GM12892 (cell line): ENCODE measurements around the gene KRTAP6-1.

ENCODE experiments used
- POLR2AphosphoS5 ChIP-seq: IDR thresholded peaks from 2 replicates; pipeline ENCODE4 v1.6.1; 2011; ENCODE audit warnings: low read depth, low read length, control low read depth
- TAF1 ChIP-seq: IDR thresholded peaks from 2 replicates; pipeline ENCODE4 v1.6.1; 2011; ENCODE audit warnings: low read depth, mild to moderate bottlenecking, control low read depth, low read length, borderline replicate concordance

DNA sequence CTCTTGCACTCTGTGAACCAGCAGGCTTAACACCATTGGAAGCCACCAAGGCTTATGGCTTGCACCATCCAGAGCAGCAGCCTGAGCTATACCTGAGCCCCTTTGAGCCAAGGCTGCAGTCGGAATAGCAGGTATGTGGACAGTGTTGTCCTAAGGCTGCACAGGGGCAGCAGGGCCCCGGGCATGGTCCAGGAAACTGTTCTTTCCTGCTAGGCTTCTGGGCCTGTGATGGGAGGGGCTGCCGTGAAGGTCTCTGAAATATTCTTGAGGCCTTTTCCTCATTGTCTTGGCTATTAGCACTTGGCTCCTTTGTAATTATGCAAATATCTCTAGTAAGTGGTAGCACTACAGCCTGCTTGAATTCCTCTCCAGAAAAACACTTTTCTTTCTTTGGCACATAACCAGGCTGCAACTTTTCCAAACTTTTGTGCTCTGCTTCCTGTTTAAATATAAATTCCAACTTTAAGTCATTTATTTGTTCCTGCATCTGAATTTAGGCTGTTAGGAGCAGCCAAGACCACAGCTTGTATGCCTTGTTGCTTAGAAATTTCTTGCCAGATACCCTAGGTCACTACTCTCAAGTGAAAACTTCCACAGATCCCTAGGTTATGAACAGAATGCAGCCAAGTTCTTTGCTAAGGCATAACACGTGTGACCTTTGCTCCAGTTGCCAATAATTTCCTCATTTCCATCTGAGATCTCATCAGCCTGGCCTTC is 11.9 kb upstream of the KRTAP6-1 start:
- TF ChIP-seq TAF1 (no peak), POLR2AphosphoS5 (no peak)
